Natural killer cell (primary cell): Measurements from ENCODE around the gene TMEM131. TPM values are rescaled to one million over a fixed set of nuclear protein-coding genes. Genes with fewer than 3 reads are reported as not detected.
A peak's percentile ranks its signal among the peaks of the same experiment; 100 is the strongest.

Source experiments
- ATAC-seq, 3 donors: fragments of 150-1000 bp in 2 of 3; fragments of 200-7000 bp in 1 of 3; cut with Tn5 transposase; 1 replicate in 1 of 3; 2 replicates in 2 of 3; pipeline ENCODE4 v1.10.0; 2021; ENCODE audit warnings: mild to moderate bottlenecking in 2 of 3, moderate library complexity in 2 of 3
- DNase-seq, 2 donors: peaks; one replicate each; pipeline versions ENCODE4 v3.0.0 to v3.0.0-alpha.2; 2013 to 2021; ENCODE audit warnings: mixed read lengths in 1 of 2
- H3K27ac ChIP-seq: one replicate; pipeline ENCODE4 v1.5.1; 2013; ENCODE audit warnings: mild to moderate bottlenecking, low read length
- H3K27me3 ChIP-seq: one replicate; pipeline ENCODE4 v1.6.1; 2013; ENCODE audit warnings: low read length; ENCODE audit not compliant: control insufficient read depth, insufficient read depth
- H3K36me3 ChIP-seq: one replicate; pipeline ENCODE4 v1.6.1; 2013; ENCODE audit warnings: low read length; ENCODE audit not compliant: control insufficient read depth, insufficient read depth
- H3K4me1 ChIP-seq: one replicate; pipeline ENCODE4 v1.6.1; 2013; ENCODE audit warnings: low read length; ENCODE audit not compliant: control insufficient read depth, insufficient read depth
- H3K4me3 ChIP-seq: one replicate; pipeline ENCODE4 v1.5.1; 2013; ENCODE audit warnings: low read length
- H3K9me3 ChIP-seq: one replicate; pipeline ENCODE4 v1.6.1; 2013; ENCODE audit warnings: low read length; ENCODE audit not compliant: control insufficient read depth, insufficient read depth
- H3K27ac Mint-ChIP-seq, 2 donors: one replicate each; pipeline ENCODE4 v1.8.0; 2022; ENCODE audit warnings: mild to moderate bottlenecking in 2 of 2, mixed read lengths in 2 of 2, moderate library complexity in 1 of 2
- H3K27me3 Mint-ChIP-seq, 2 donors: one replicate each; pipeline ENCODE4 v1.8.0; 2022; ENCODE audit warnings: low read depth in 2 of 2, mixed read lengths in 2 of 2
- H3K36me3 Mint-ChIP-seq: one replicate; pipeline ENCODE4 v1.8.0; 2022; ENCODE audit warnings: mixed read lengths
- H3K4me1 Mint-ChIP-seq, 2 donors: one replicate each; pipeline ENCODE4 v1.8.0; 2022; ENCODE audit warnings: mixed read lengths in 2 of 2
- H3K4me3 Mint-ChIP-seq: one replicate; pipeline ENCODE4 v1.8.0; 2022; ENCODE audit warnings: mild to moderate bottlenecking, moderate library complexity, mixed read lengths
- H3K9me3 Mint-ChIP-seq, 2 donors: one replicate each; pipeline ENCODE4 v1.8.0; 2022; ENCODE audit warnings: mixed read lengths in 2 of 2
- CTCF ChIP-seq: fragments of 200-600 bp; IDR thresholded peaks from one replicate; pipeline ENCODE4 v1.8.0; 2022; ENCODE audit warnings: antibody characterized with exemption
- WGBS: methylation state at CpG from one replicate; pipeline ENCODE4 v1.1.7; 2013; ENCODE audit warnings: missing lambda C conversion rate; ENCODE audit not compliant: insufficient coverage; 5-methylcytosine and 5-hydroxymethylcytosine counted together
- intact Hi-C: fragments of 100-400 bp; cut with micrococcal nuclease; formaldehyde crosslinking; loops from one replicate; pipeline ENCODE4 v1.14.2; 2022
- total RNA-seq, 4 donors: library from RNA; stranded (reverse); fragments of 120-200 nt in 1 of 4; gene quantifications; one replicate each; pipeline versions ENCODE4 v1.2.3 to v1.2.4, GENCODE V29; 2013 to 2022

TMEM131 gene
- total RNA-seq, 3 donors from 2014 or later (not counting 1 experiment from before 2014, with no cell fraction given) = 44.8 to 72.1 (median 67.1) TPM

- peaks cover 39% of the 10 kb centered on the region for H3K36me3 ChIP-seq
- DNase-seq (no peak), ATAC-seq (no peak)
- Mint-ChIP-seq H3K9me3 (no peaks in the 10 kb centered on the region), H3K27me3 (no peaks in the 10 kb centered on the region), H3K4me3 (no peak overlapping the region), H3K4me1 (peaks cover 32 to 35% of the 10 kb centered on the region in 2 donors), H3K36me3 (no peaks in the 10 kb centered on the region), H3K27ac (peak overlapping the region in 1 of 2 donors; percentile 40)
- peaks cover 40% of the 10 kb centered on the region for H3K4me1 ChIP-seq
- TF ChIP-seq CTCF = no peak
- no peaks in the 10 kb centered on the region for H3K27me3 ChIP-seq
- intact Hi-C loops = no loop called here
- no peaks in the 10 kb centered on the region for H3K9me3 ChIP-seq
- H3K27ac ChIP-seq = no peak overlapping the region
- no peak overlapping the region for H3K4me3 ChIP-seq
- 100% methylated on average over 1 of the region's 1 CpG for WGBS
These were observed 237.5 kb downstream of the TMEM131 start for GRCh38 chr2:97758131-97758705.

GRCh38 chr2:97757062-97757461 is 238.7 kb downstream of the TMEM131 start:
- Mint-ChIP-seq H3K4me1 (peaks cover 25 to 30% of the 10 kb centered on the region in 2 donors), H3K36me3 (no peaks in the 10 kb centered on the region), H3K4me3 (no peak overlapping the region), H3K9me3 (no peaks in the 10 kb centered on the region), H3K27ac (no peak overlapping the region), H3K27me3 (no peaks in the 10 kb centered on the region)
- no peaks in the 10 kb centered on the region for H3K9me3 ChIP-seq
- 94% methylated on average over 18 of the region's 18 CpGs for WGBS
- H3K4me3 ChIP-seq = no peak overlapping the region
- TF ChIP-seq CTCF = no peak
- H3K4me1 ChIP-seq = peaks cover 28% of the 10 kb centered on the region
- H3K27ac ChIP-seq = no peak overlapping the region
- peaks cover 39% of the 10 kb centered on the region for H3K36me3 ChIP-seq
- H3K27me3 ChIP-seq = no peaks in the 10 kb centered on the region
- intact Hi-C loops = no loop called here
- no peak for ATAC-seq
- no peak for DNase-seq

GRCh38 chr2:97755491-97755890 is 240.3 kb downstream of the TMEM131 start:
- Mint-ChIP-seq H3K4me3 (no peak overlapping the region), H3K4me1 (peaks cover 24 to 25% of the 10 kb centered on the region in 2 donors), H3K27me3 (no peaks in the 10 kb centered on the region), H3K27ac (no peak overlapping the region), H3K36me3 (no peaks in the 10 kb centered on the region), H3K9me3 (no peaks in the 10 kb centered on the region)
- ATAC-seq (no peak), DNase-seq (no peak)
- 88% methylated on average over 1 of the region's 2 CpGs for WGBS
- Histone ChIP-seq H3K4me1 (peaks cover 13% of the 10 kb centered on the region), H3K4me3 (no peak overlapping the region), H3K9me3 (no peaks in the 10 kb centered on the region), H3K27ac (no peak overlapping the region), H3K27me3 (no peaks in the 10 kb centered on the region), H3K36me3 (peaks cover 31% of the 10 kb centered on the region)
- no peak for TF ChIP-seq CTCF
- intact Hi-C loops = no loop called here
